SKM-1 (cell line): ENCODE results near the gene USB1.

Source experiments
- DNase-seq: peaks from one replicate; lab custom pipeline; 2025; ENCODE audit not compliant: unreplicated experiment; lab: John Stamatoyannopoulos, UW

The USB1 gene

GRCh38 chr16:58016840-58017446, 15.7 kb downstream of the USB1 start:
- no peak for DNase-seq

- DNase-seq, result no peak
These were observed 17.6 kb downstream of the USB1 start for GRCh38 chr16:58018803-58019202.

GRCh38 chr16:58019866-58020538, 18.8 kb downstream of the USB1 start:
- no peak for DNase-seq

GRCh38 chr16:58020628-58021521, 19.7 kb downstream of the USB1 start:
- no peak for DNase-seq

GRCh38 chr16:58021661-58022551, 20.7 kb downstream of the USB1 start:
- DNase-seq, result no peak

- no peak for DNase-seq
These were observed 21.6 kb downstream of the USB1 start for GRCh38 chr16:58022601-58023371.

- DNase-seq, result no peak
These were observed 23.5 kb downstream of the USB1 start for GRCh38 chr16:58024486-58025350.

- DNase-seq, result peak; percentile 22
These were observed 24.3 kb downstream of the USB1 start, which contains the start of gene MMP15 for GRCh38 chr16:58025351-58026138. Gene MMP15, plus strand, starts transcription at chr16:58025754. Its CDS starts 597 bp downstream, at chr16:58026351.

- no peak for DNase-seq
These were observed 25.0 kb downstream of the USB1 start for GRCh38 chr16:58026139-58026704.

GRCh38 chr16:58026705-58027160, 25.5 kb downstream of the USB1 start:
- DNase-seq, result no peak

GRCh38 chr16:58027161-58027915, 26.1 kb downstream of the USB1 start:
- DNase-seq, result no peak

GRCh38 chr16:58027916-58028455, 26.8 kb downstream of the USB1 start:
- no peak for DNase-seq

GRCh38 chr16:58028541-58029070, 27.4 kb downstream of the USB1 start:
- DNase-seq, result no peak

- no peak for DNase-seq
These were observed 28.2 kb downstream of the USB1 start for GRCh38 chr16:58029410-58029809.

GRCh38 chr16:58030136-58030840, 29.1 kb downstream of the USB1 start:
- no peak for DNase-seq
